HG03060 (cell line): ENCODE data around the gene IRS1.

Source experiments
- ATAC-seq: cut with Tn5 transposase; IDR thresholded peaks from one replicate; pipeline ENCODE4 v1.9.1; 2021; ENCODE audit warnings: low read depth, moderate number of reproducible peaks; ENCODE audit not compliant: unreplicated experiment

The IRS1 gene

GRCh38 chr2:226763320-226763719, 36.3 kb downstream of the IRS1 start:
- ATAC-seq: no peak

- ATAC-seq: no peak
Observed at GRCh38 chr2:226761195-226761583, 38.4 kb downstream of the IRS1 start.

GRCh38 chr2:226760412-226761194, 39.0 kb downstream of the IRS1 start:
- ATAC-seq: no peak

- ATAC-seq: no peak
Observed at GRCh38 chr2:226759768-226760167, 39.9 kb downstream of the IRS1 start.

GRCh38 chr2:226758921-226759640, 40.5 kb downstream of the IRS1 start:
- no peak for ATAC-seq

GRCh38 chr2:226756131-226756530, 43.5 kb downstream of the IRS1 start:
- ATAC-seq: no peak

- ATAC-seq: no peak
Observed at GRCh38 chr2:226755631-226756030, 44.0 kb downstream of the IRS1 start.

GRCh38 chr2:226754821-226755604, 44.6 kb downstream of the IRS1 start:
- no peak for ATAC-seq

GRCh38 chr2:226752887-226753286, 46.7 kb downstream of the IRS1 start:
- no peak for ATAC-seq

- no peak for ATAC-seq
Observed at GRCh38 chr2:226747288-226747687, 52.3 kb downstream of the IRS1 start.

GRCh38 chr2:226746196-226746800, 53.3 kb downstream of the IRS1 start:
- ATAC-seq: no peak

- no peak for ATAC-seq
Observed at GRCh38 chr2:226743915-226744314, 55.7 kb downstream of the IRS1 start.

- no peak for ATAC-seq
Observed at GRCh38 chr2:226742347-226742746, 57.3 kb downstream of the IRS1 start.

- ATAC-seq: no peak
Observed at GRCh38 chr2:226740039-226740648, 59.5 kb downstream of the IRS1 start.

- ATAC-seq: no peak
Observed at GRCh38 chr2:226739545-226740030, 60.0 kb downstream of the IRS1 start.

- ATAC-seq: no peak
Observed at GRCh38 chr2:226738821-226739544, 60.6 kb downstream of the IRS1 start.

- no peak for ATAC-seq
Observed at GRCh38 chr2:226738191-226738820, 61.3 kb downstream of the IRS1 start.

GRCh38 chr2:226736382-226736781, 63.2 kb downstream of the IRS1 start:
- ATAC-seq: no peak

GRCh38 chr2:226733927-226734564, 65.6 kb downstream of the IRS1 start:
- ATAC-seq: no peak
